NCI-H1048 (cell line): ENCODE data around the gene PSMA3.

Source experiments
- DNase-seq: peaks from one replicate; lab custom pipeline; 2025; lab: John Stamatoyannopoulos, UW

The PSMA3 gene

GRCh38 chr14:58272588-58273372 is 28.1 kb downstream of the PSMA3 start:
- DNase-seq = no peak

- DNase-seq = no peak
Observed at GRCh38 chr14:58274881-58275280, 30.2 kb downstream of the PSMA3 start.

- DNase-seq = no peak
Observed at GRCh38 chr14:58275527-58276190, 31.0 kb downstream of the PSMA3 start.

- DNase-seq = no peak
Observed at GRCh38 chr14:58276208-58276607, 31.6 kb downstream of the PSMA3 start.

GRCh38 chr14:58278177-58278576 is 33.5 kb downstream of the PSMA3 start:
- no peak for DNase-seq

- no peak for DNase-seq
Observed at GRCh38 chr14:58280954-58281787, 36.5 kb downstream of the PSMA3 start.

GRCh38 chr14:58281969-58282368 is 37.3 kb downstream of the PSMA3 start:
- DNase-seq = no peak

- DNase-seq = no peak
Observed at GRCh38 chr14:58282925-58283593, 38.4 kb downstream of the PSMA3 start.

GRCh38 chr14:58283730-58284129 is 39.1 kb downstream of the PSMA3 start:
- no peak for DNase-seq

GRCh38 chr14:58285132-58285531 is 40.5 kb downstream of the PSMA3 start:
- DNase-seq = no peak

GRCh38 chr14:58287607-58288042 is 43.0 kb downstream of the PSMA3 start:
- no peak for DNase-seq

GRCh38 chr14:58288106-58288792 is 43.6 kb downstream of the PSMA3 start:
- no peak for DNase-seq

- no peak for DNase-seq
Observed at GRCh38 chr14:58291646-58292045, 47.0 kb downstream of the PSMA3 start.

- no peak for DNase-seq
Observed at GRCh38 chr14:58292187-58292586, 47.5 kb downstream of the PSMA3 start.

GRCh38 chr14:58294201-58294600 is 49.6 kb downstream of the PSMA3 start:
- DNase-seq = no peak

- no peak for DNase-seq
Observed at GRCh38 chr14:58296726-58297125, 52.1 kb downstream of the PSMA3 start.

GRCh38 chr14:58297412-58297761 is 52.7 kb downstream of the PSMA3 start:
- no peak for DNase-seq

GRCh38 chr14:58297762-58298476 is 53.3 kb downstream of the PSMA3 start:
- DNase-seq = peak; percentile 100

- DNase-seq = no peak
Observed at GRCh38 chr14:58298477-58299400, 54.1 kb downstream of the PSMA3 start, which contains the start of gene ARID4A. ARID4A (plus strand) TSS chr14:58298555; CDS start chr14:58299855, 1,300 bp downstream.
